OCI-LY1 (cell line): Measurements from ENCODE around the gene ANKRD13C.

Source experiments
- CTCF ChIP-seq: fragments of 200-600 bp; sonication (generic), shearing (Covaris generic); IDR thresholded peaks from 2 replicates; pipeline ENCODE4 v1.5.1; 2017; ENCODE audit warnings: mild to moderate bottlenecking, antibody characterized with exemption, low read length, moderate library complexity, mixed read lengths
- EZH2 ChIP-seq: fragments of 200-600 bp; sonication (generic), shearing (Covaris generic); IDR thresholded peaks from 2 replicates; pipeline ENCODE4 v1.8.0; 2017; ENCODE audit warnings: borderline replicate concordance, mixed run types, mild to moderate bottlenecking, antibody characterized with exemption, low read length, moderate library complexity, mixed read lengths

DNA sequence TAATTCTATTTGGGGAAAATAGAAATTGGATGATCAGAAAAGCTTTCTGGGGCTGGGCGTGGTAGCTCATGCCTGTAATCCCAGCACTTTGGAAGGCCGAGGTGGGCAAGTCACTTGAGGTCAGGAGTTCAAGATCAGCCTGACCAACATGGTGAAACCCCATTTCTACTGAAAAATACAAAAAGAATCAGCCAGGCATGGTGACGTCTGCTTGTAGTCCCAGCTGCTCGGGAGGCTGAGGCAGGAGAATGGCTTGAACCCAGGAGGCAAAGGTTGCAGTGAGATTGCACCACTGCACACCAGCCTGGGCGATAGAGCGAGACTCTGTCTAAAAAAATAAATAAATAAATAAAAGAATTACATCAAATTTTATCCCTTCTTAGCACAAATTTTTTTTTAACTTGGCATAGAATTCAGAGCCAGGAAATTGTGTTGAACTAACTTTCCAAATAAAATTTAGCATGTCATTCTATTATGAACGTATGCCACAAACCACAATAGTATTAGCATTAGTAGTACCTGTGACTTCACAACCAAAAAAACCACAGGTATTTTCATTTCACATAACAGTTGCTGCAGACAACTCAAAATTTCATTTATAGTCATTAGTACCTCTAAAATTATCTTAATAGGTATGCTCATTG lies 4.5 kb upstream of the ANKRD13C start:
- TF ChIP-seq CTCF, result no peak
- no peak for TF ChIP-seq EZH2
